GM19324 (cell line): ENCODE measurements around the gene TOMM7.

Experiments used
- ATAC-seq: cut with Tn5 transposase; IDR thresholded peaks from one replicate; pipeline ENCODE4 v1.9.1; 2021; ENCODE audit warnings: mild to moderate bottlenecking, moderate library complexity; ENCODE audit not compliant: unreplicated experiment, low FRiP score

The TOMM7 gene

DNA sequence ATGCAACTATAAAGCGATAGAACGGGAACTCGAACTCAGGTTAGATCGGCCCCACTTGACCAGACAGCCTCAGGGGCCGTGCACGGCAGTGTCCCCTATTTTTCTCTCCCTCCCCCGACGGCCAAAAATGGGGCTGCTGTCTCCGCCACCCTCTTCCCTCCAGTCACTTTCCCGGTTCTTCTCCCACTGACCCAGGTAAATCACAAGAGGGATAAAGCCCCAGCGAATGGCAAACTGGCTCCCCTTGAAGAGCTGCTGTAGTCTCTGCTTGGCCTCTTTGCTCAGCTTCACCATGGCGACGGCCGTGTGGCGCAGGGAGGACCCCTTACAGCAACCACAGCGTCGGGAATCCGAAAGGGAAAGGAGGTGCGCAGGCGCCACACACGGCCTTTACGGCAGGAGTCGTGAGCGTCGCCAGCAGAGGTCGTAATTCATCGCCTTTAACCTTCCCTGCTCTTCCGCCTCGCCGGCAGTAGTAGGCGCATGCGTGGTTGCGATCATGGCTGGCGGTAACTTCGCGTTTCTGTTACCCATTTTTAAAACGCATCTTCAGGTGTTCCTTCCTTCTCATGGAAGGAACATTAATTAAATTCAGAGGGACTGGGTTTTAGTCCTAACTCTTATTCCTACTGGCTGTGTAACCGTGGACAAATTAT lies at the start of gene TOMM7:
TOMM7 (minus strand) TSS at position 364 of the 656 bp plus-strand sequence; CDS start at position 294, 70 bp downstream.
- peak; percentile 83 for ATAC-seq

DNA sequence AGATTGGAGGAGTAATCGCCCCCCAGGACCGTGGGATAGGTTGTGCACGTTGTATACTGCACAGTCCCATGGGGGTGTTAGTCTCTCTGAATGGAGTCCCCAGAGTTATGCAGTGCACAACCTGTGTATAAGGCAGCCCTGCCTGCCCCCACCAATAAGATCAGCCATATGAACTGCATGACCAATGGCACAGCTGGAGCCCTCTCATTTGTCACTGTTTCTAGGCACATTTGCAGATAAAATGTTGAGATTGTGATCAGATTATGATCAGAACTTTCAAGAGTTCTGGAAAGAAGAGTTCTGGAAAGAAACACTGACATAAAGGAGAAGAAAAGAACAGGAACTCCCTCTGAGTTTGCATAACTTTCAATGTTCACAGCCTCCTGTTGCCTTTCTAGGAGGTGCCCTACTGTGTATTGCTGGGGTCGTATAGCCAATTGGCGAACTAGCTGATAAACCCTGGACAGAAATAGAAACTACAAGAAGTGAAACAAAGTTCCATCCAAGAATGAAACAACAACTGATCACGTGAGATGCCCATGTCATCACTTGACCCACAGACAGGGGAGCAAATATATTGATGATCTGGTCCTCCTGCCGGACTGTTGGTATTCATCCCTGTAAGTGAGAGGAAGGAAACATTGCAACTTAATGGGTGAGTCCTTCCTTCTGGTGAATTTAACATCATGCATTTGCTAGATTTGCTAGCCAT lies 49.6 kb upstream of the TOMM7 start:
- peak; percentile 93 for ATAC-seq

DNA sequence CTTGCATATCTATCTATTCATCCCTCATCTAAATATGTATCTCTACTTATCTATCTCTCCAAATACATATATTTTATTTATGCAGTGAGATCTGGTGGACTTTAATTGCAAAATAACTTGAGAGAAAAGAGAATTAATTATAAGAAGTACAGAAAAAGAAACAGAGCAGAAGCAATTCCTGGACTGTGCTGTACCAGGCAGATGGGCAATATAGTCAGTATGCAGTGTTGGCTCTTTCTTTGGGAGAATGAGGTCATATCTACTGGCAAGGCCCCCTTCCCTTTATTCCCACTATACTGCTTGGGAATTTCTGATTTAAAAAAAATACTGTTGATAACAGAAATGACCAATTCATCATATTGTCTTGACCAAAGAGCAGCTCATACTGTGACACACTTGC lies 49.0 kb upstream of the TOMM7 start:
- ATAC-seq = no peak

DNA sequence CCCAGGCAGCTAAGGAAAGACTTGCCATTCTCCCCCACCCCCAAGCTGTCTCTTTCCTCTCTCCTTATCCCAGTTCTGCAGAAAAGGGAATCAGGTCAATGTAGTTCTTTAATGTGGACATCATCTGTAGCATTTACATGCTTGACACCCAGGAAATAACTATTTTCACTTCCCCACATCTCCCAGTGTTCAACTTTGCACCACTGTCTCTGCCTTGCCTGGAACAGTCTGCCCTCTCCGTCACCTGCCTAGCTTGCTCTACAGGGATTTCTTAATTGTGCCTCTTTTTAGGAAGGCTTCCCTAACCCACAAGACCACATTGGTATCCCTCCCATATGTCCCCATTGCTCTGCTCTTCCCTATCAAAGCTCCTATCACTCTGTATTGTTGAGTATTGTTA lies 45.9 kb upstream of the TOMM7 start:
- ATAC-seq = no peak

DNA sequence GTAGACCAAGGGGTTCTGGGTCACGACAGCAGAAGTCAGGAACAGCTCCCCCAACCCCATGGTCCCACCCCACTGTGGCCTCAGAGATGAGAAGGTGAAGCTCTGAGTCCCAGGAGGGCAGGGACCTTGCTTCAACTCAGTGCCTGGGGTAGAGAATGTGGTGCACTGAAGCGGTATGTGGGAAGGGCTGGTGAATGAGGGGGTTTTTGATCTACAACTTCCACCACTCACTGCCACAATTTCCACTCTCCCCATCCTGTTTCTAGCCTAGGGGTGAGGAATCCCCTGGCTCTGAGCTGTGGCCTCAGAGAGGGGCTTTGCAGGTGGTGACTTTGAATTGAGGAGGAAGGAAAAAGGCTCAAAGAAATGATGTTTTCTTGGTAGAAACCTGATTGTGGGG lies 44.9 kb upstream of the TOMM7 start:
- ATAC-seq = no peak

DNA sequence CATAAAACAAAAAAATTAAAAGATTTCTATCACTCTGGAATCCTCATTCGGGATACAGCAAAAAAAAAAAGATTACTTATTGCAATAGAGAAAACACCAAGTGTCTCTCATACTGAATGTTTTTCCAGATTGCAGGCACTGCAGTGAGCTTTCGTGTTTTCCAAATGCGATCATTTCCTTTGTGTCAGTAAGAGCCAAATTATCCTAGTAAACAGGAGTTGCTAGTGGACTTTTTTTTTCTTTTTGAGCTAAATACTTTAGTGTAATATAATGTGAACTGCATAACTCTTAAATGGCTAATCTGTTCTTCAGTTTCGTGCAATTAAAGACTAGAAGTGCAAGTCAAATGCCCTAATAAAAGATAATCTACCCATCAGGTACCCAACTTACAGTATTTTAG lies 44.4 kb upstream of the TOMM7 start:
- ATAC-seq = no peak

DNA sequence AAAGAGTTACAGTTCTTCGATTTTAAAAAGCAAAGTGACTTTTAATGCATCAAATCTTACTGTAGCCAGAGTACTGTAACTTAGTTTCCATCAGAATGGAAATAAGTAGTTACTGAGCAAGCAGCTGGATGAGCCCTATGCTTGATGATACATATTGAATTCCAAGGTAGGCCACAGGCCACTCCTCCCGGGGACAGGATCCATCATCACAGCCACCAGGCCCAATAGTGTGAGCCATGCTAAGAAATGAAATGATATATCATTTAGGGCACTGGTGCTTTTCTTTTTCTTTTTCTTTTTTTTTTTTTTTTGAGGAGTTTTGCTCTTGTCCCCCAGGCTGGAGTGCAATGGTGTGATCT lies 42.9 kb upstream of the TOMM7 start:
- no peak for ATAC-seq

DNA sequence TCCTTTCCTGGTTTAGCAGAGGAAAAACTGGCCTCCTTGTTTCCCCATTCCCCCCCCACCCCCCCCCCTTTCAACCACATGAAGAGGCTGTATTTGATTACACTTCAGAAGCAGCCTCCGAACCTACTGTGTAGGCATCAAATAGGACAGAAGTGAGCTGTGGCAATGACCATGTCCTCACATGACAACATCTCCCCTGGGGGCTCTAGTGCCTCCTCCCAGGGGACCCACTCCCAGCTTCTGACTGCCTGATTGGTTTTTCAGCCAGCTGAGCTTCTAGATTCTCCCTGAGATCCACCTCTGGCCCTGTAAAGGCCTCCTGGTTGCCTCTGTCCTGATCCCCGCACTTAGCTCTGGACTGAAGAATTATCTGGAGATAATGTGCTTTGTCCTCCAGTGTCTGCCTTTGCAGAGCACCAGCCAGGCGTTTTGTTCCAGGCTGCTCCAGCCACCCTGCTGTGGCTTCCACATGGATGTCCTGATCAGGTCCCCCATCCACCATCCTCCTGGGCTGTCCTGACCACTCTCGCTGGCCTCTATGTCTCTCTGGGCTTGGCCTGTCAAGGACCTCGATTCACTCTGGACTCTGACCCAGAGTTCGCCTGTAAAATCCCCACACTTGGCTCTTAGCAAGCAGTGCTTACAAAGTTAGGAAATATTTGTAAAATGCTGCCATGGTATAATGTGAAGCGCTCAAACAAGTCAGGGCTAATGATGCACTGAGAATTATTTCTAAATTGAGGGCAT lies 42.4 kb upstream of the TOMM7 start:
- no peak for ATAC-seq

DNA sequence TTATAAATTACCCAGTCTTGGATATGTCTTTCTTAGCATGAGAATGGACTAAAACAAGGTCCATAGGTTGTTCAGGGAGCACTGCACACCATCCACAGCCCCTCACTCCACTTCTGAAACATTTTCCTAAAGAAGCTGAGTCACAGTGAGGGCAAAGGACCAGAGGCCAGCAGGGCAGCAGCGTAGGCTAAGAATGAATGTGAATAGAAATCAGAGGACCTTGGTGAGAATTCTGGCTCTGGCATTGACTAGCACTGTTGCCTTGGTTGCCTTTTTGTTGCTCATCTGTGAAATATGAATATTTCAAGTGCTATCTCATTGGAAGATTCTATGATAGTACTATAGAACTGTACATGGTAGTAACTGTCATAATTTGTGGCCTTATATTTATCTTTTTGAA lies 41.7 kb upstream of the TOMM7 start:
- ATAC-seq = no peak

DNA sequence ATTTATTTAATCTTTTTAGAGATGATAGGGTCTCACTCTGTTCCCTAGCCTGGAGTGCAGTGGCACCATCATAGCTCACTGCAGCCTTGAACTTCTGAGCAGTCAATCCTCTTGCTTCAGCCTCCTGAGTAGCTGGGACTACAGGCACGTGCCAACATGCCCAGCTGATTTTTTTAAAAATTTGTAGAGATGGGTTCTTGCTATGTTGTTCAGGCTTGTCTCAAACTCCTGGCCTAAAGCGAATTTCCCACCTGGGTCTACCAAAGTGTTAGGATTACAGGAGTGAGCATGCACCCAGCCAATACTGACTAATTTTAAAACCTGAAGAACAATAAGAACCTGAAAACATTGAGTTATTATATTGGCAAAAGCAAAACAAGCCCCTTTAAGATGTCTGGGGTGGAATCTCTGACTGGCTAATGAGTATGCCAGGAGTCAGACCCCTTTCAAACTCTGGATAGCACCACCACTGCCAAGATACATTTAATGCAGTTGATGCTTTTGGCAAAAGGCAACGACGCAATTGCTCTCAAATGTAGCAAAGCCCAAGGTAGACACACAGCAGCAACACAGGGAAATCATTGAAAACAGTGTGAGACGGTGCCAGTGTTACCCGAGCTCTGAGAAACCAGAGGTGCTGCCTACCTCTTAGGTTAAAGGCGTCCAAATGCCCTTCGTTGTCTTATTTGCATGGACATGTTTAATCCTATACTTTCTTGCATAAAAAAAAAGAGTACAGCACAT lies 40.7 kb upstream of the TOMM7 start:
- no peak for ATAC-seq

DNA sequence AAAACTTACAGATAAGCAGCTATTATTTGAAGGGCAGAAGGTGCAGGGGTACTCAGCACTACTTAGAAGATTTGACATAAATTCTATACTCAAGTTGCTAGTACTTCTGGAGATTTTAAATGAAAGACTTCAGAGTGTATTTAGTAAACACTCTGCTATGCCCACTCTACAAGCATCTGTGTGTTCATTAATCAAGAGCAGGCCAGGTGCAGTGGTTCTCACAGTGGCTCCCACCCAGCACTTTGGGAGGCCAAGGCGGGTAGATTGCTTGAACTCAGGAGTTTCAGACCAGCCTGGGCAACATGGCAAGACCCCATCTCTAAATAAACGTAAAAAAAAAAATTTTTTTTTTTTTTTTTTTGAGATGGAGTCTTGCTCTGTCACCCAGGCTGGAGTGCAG lies 38.9 kb upstream of the TOMM7 start:
- no peak for ATAC-seq

DNA sequence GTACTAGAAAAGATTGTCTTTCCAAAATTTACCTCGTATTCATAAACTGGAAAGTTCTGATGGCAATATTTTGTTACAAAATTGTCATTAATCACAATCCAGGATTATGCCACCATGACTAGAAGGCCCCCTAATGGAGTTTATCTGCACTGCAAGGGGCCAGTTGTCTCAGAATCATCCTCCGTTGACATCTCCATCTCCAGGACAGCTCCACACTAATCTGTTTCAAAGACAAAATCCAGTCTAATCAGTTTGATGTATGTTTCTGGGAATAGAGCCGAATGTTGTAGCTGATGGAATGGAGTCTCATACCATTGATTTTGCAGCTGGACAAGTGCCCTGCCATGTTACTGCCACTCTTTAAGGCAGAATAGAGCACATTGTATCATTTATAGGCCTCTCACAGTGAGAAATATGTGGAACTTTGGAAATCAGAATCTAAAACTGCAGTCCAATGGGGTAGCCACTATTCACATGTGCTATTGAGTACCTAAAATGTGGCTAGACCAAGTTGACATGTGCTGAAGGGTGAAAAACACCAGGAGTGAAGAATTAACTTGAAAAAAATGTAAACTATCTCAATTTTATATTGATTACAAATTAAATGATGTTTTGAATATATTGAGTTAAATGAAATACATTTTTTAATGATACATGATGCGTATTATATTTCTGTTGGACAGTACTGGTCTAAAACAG lies 38.3 kb upstream of the TOMM7 start:
- no peak for ATAC-seq

DNA sequence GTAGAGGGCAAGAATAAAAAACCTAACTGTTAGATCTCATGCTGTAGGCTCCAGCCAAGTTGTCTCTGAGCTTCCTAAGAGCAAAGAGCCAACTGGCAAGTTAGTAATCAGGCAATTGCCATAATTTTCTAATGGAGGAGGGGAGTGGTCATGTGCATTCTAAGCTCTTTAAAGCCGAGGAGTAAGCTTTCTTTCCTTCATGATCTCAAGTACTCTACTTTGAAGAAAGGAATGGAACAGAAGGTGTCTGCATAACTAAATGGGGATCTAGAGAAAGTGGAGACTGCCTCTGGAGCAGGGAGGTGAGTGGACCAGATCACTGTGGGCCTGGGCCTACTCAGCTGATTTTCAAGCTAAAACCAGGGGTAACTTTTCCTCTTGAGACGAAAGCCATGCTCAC lies 37.7 kb upstream of the TOMM7 start:
- no peak for ATAC-seq

DNA sequence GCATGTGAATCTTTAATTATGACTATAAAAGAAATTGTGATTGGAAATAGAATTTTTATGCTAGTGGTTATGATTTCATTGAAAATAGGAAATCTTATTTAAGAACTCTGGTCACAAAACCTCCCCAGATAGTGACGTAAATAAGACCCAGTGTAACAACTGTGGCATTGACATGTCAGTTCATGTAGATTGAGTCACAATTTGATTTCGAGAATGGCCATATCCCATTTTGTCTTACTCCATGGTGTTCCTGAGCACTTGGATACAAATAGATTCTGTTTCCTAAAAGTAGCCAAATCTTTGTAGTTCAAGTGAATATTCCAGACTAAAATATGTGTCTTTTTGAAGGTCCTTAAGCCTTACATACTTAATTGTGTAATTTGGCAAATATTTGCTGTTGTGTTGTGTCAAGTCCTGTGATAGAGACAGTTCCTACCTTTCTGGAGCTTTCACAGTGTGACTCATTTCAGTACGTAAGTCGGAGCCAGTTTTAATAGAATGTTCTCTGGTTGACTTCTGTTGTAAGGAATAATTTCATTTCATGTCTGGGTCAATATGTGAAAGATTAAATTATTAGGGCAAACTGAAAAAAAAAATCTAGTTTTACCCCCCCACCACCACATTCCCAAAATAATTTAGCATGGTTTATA lies 37.1 kb upstream of the TOMM7 start:
- ATAC-seq = no peak

DNA sequence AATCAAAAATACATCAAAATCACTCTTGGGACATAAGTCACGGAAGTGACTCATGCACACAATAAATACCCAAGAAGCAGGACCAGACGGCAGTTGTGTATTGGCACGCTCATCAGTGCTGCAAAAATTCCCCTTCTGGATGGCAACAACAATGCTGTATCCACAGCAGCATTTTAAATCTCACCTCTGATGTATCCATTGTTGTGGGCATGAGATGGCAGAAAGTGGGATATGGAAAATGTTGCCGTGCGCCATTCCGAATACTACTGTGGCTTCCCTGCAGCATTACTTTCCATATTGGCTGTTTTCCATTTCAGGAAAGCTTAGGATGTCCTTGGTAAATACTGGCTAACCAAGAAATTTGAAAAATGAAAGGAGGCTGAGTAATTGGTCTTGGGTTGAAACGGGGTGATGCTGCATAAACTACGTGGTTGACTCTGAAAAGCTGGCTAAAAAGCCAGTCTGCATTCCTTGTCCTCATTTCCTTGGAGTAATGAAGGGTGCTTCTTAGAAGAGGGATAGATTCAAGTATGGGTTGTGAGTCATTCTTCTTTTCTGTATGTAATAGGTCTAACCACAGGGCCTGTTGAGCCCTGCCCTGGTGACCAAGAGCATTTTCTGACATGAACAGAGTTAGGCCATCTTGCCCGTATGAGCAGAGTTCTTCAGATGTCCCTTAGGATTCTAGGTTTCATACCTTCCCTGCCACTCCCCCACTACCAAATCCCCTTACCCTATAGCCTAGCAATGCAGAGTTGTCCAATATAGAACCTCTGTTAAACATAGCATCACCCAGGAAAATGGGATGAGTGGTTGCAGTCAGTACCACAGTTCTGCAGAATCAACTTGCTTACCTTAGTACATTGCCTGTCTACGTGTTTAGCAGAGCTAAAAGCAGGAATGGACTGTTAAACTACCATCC lies 36.3 kb upstream of the TOMM7 start:
- ATAC-seq = no peak

DNA sequence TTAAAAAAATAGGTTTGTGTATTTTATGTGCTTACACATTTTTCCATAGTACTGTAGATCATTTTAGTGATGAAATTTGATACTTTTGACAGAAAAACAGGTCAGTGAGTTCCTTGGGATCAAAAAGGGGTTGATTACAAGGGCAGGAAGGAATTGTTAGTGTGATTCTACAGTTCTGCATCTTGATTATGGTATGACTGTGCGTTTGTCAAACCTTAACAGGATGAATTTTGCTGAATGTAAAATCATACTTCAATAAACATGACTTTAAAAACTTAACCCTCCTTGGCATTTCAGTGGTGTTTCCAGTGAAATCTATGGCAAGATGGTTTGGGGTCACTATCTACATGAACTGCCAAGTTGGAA lies 35.6 kb upstream of the TOMM7 start:
- ATAC-seq = no peak

DNA sequence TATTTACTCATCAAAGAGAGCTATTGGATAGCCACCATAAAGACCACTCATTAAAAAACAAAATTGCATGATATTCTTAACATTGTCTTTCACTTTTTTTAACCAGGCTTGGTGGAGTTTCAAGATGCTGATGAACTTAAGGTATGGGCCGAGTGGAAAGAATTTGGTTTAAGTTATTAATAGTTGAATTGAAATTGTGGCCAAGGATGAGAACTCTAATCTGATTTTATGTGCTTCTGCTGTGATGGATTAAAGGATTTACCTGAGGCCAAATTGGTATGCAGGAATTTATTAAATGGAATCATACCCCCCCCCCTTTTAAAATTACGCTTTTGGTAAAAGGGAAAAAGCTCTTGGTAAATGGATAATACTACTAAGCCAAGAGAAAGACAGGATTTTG lies 33.8 kb upstream of the TOMM7 start:
- ATAC-seq = no peak

DNA sequence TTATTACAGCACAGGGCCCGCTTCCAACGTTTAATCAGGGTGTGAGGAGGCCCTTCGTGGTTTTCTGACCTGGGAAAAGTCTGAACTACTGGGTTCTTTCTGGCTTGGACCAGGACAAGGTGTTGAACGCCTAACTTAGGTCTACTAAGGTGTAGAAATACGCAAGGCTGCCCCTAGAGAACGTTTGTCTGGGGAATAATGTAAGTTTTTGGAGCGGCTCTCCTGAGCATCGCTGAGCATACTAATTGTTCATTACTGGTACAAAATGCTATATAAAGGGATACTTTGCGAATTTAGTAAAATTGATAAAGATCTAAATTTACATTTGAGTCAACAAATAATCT lies 32.4 kb upstream of the TOMM7 start:
- no peak for ATAC-seq
